B cell (primary cell): ENCODE results near the gene SLC44A1.

Experiments
- EZH2 ChIP-seq: IDR thresholded peaks from 2 replicates; pipeline ENCODE4 v1.6.1; 2012; ENCODE audit warnings: borderline replicate concordance, low read depth, mild to moderate bottlenecking, moderate library complexity, low read length; ENCODE audit not compliant: insufficient read depth, poor library complexity, severe bottlenecking
- TF ChIP-seq, protein P1 (sequence below): fragments of 200-600 bp; IDR thresholded peaks from one replicate; pipeline ENCODE4 v1.8.0; 2022; ENCODE audit warnings: antibody characterized with exemption, mild to moderate bottlenecking

DNA sequence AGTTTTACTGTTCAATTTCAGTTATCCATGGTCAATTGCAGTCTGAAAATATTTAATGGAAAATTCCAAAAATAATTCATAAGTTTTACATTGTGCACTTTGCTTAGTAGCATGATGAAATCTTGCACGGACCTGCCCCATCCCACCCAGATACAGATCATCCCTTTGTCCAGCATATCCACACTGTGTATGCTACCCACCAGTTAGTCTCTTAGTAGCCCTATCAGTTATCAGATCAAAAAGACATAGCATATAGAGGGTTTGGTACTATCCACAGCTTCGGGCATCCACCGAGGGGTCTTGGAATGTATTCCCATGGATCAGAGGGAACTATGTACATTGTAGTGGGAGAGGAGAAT, 97.7 kb downstream of the SLC44A1 start:
- TF ChIP-seq, protein P1, sequence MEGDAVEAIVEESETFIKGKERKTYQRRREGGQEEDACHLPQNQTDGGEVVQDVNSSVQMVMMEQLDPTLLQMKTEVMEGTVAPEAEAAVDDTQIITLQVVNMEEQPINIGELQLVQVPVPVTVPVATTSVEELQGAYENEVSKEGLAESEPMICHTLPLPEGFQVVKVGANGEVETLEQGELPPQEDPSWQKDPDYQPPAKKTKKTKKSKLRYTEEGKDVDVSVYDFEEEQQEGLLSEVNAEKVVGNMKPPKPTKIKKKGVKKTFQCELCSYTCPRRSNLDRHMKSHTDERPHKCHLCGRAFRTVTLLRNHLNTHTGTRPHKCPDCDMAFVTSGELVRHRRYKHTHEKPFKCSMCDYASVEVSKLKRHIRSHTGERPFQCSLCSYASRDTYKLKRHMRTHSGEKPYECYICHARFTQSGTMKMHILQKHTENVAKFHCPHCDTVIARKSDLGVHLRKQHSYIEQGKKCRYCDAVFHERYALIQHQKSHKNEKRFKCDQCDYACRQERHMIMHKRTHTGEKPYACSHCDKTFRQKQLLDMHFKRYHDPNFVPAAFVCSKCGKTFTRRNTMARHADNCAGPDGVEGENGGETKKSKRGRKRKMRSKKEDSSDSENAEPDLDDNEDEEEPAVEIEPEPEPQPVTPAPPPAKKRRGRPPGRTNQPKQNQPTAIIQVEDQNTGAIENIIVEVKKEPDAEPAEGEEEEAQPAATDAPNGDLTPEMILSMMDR, result no peak
- TF ChIP-seq EZH2, result no peak
